HuH-7.5 (cell line): Measurements from ENCODE around the gene ROPN1B.

Experiments used
- DNase-seq: peaks from one replicate; pipeline ENCODE4 v3.0.0; 2011; ENCODE audit warnings: low spot score

ROPN1B gene

DNA sequence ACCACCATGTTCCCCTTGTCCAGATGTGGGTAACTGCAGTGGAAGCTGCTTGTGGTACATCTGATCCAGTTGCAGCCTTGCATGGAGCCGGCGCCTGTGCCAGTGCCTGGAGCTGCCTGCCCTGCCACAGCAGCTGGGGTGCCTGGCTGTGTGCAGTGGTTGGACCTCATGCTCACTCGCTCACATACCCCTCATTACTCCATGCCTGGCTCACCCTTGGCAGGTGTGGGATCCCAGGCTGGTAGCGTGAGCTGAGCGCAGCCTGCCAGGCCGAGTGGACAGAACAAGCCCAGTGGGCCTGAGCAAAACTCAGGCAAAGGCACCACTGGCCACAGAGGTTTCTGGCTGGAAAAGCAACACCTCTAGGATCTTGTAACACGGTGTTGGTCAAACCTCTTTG lies 35.7 kb downstream of the ROPN1B start:
- no peak for DNase-seq

DNA sequence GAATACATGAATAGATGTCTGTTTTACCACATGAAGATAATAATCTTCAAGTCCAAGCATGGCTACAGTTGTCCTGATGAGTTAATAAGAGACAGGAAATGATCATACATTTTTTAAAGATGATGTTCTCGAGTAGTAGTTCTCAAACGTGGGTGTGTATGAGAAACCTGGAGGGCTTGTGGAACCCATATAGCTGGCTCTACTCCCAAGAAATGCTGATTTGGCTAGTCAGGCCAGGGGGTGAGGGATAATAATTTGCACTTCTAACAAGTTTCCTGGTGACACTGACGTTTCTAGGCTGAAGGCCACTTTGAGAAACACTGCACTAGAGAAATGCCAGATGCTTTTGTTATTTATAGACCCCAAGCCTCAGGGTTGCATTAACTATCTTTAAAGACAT lies 37.0 kb downstream of the ROPN1B start:
- DNase-seq = no peak

DNA sequence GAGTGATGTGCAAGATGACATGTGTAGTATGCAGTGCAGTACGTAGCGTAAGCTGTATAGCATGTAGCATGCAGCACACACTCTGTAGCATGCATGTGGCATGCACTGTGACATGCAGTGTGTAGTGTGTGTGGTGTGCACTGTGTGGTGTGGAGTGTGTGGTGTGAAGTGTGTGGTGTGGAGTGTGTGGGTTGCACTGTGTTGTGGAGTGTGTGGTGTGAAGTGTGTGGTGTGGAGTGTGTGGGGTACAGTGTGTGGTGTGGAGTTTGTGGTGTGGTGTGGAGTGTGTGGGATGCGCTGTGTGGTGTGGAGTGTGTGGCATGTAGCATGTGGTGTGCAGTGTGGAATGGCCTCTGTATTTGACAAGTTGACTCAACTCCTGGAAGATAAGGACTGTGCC lies 39.2 kb downstream of the ROPN1B start:
- no peak for DNase-seq

DNA sequence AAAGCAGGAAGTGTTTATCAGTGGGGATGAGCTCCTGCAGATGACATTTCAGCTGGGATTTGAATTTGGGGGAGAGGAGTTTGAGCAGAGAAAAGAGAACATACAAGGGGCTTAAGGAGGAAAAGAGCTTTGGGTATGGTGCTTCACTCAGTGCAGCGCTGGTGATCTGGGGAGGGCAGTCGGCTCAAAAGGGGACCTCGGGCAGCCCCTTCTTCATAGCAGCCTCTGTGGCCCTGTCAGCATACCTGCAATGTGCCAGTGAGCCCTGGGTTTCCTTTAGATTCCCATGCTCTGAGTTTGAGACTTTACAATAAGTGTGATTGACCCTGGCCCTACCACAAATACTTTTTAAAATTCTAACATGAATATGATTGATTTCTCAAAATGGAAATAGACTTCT lies 40.2 kb downstream of the ROPN1B start:
- no peak for DNase-seq

DNA sequence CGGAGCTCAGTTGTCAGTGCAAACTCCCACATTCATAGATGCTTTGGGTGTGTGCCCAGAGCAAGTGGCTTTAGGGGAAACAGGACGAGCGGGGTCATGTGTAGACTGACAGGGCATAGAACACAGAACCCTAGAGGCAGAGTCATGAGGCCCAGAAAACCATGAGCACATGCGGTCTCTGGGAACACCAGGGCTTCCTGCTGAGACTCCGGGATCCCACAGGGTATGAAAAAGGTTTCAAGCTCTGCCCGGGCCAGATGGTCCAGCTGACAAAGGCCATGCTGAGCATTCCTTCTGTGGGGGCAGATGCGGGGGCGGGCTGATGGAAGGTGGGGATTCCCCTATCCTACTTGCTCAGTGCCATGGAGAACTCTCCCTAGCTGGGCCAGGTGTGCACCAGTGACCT lies 44.8 kb downstream of the ROPN1B start:
- DNase-seq = no peak

DNA sequence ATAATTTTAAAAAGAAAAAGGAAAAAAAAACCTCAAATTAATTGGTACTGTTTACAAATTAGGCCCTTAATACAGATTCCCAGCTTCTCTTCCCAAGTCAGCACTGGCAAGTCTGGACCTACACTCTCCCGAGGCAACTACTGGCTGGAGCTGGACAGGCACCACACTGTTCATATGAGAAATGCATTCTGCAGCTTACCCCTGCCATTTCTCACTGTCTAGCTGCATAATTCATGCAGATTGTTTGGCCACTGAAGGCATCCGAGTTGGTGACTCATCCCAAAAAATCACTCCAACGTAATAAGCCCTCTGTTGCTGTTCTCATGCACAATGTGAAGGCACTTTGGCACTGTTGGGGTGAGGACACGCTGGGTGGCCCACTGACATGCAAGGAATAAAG lies 45.3 kb downstream of the ROPN1B start:
- no peak for DNase-seq

DNA sequence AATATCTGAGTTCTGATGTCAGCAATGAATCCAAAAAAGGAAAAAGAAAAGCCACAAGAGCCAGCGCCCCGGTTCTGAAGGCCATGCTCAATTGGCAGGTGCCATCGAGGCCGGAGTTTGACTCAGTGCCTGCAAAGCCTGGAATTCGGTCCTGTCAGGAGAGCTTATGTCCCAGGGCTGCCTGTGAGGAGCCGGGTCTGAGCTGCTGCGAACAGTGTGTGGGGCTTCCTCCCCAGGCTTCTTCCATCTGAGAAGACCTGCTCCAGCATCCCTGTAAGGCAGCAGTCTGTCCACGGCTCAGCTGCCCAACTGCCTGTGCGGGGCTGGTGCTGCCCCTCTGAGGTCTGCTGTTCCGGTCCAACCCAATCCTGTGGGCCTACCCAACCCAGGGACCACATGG lies 46.1 kb downstream of the ROPN1B start:
- no peak for DNase-seq

DNA sequence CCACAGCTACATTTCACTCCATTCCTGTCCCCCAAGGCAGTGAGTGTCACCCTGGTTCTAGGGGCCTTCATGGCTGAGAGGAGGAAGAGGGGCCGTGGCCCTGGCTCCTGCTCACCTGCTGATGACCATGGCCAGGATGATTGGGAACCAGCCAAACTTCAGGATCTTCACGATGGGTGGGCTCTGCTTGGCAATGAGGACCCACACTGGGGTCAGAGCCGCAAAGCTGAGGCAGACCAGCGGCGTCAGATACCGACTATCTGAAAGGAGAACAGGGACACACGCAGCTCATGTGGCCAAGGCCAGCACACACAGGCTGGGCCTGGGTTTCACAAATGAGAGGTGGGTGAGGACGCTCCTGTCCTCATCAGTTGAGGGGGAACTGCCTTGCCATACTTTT lies 47.6 kb downstream of the ROPN1B start:
- DNase-seq = no peak

DNA sequence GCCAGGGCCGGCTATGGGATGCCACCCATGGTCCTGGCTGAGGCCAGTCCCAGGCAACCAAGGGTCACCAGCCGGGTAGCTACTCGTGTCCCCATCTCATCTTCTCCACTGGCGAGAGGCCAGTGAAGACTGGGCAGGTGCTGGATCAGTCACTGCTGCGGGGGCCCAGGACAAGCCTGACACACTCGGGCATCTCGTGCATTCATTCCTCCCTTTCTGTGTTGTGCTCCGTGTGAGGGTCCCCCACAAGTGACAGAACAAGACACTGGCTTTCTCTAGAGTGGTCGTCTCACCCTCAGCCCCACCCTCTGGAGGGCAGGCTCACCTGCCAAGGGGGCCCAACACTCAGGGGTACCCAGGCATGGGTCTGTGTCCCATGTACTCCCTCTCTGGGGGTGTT lies 48.4 kb downstream of the ROPN1B start:
- no peak for DNase-seq

DNA sequence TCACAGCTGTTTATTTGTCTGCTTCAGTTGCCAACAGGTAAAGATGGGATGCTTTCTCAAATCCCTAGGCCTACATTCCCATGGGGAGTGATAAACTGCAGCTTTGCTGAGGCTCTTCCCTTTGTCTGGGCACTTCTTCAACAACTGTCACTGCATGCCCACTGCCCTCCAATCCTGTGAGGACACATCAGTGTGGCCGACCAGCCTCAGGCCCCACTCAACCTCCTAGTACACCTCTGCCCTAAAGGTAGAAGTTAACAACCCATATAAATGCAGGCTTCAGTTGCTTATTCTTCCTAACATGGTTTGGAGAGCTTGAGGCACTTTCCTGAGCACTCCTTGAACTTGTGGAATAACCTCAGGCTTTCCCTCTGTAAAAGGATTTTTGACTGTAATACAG lies 49.6 kb downstream of the ROPN1B start:
- DNase-seq = no peak

DNA sequence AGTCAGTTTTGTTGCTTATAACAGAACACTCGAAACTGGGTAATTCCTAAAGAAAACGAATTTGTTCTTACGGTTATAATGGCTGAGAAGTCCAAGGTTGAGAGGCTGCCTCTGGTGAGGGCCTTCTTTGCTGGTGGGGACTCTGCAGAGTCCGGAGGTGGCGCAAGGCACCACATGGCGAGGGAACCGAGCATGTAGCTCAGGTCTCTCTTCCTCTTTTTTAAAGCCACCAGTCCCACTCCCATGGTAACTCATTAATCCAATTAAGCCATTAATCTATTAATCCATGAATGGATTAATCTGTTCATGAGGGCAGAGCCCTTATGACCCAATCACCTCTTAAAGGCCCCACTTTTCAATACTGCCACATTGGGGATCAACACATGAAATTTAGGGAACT lies 50.0 kb downstream of the ROPN1B start:
- DNase-seq = no peak

DNA sequence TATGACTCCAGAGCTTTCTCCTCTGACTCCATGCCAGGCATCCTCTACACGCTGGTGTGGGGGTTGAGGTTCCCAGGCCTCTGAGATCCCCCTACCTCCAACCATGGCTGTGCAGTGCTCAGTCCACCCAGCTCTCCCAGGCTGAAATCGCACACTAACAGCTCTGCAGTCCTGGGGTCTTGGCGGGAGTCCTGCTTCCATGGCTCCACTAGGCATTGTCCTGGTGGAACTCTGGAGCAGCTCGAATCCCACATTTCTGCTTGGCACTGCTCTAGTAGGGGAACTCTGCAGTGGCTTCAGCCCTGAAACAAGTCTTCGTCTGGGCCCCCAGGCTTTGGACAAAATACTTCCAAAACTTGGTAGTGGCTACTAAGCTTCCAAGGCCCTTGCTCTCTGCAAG lies 50.7 kb downstream of the ROPN1B start:
- DNase-seq = no peak

DNA sequence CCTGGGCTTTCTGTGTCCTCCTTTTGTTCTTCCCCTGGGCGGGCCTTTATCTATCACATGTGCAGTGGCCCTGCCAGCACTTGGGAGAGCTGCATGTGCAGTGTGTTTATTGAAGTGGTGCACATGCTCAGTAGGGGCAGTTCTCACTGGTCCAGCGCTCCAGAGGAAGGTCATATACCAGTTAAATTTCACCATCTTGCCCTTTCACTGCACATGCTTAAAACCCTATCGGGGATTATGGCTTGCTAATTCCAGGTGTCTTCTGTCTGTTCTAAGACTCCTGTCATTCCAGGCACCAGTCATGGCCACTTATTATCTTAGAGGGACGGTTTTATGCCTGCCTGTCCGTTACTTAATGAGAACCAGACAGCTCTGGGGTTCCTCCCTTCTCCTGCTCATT lies 52.2 kb downstream of the ROPN1B start:
- no peak for DNase-seq

DNA sequence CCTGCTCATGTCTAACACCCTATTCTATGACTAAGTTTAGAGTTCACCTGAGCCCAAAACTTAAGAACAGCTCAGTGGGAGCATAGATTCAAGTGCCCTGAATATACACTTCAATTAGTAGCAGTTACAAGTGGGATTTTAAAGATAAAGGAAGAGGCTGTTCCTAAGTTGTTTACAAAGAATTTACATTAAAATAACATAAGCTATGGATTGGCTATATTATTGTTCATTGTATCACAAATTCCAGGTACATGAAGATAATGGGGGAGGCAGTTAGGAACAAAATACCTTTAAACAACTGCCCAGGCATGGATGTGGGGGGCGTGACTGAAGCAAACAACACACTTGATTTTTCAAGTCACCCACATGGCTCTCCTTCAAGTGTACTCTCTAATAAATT lies 52.7 kb downstream of the ROPN1B start:
- no peak for DNase-seq

DNA sequence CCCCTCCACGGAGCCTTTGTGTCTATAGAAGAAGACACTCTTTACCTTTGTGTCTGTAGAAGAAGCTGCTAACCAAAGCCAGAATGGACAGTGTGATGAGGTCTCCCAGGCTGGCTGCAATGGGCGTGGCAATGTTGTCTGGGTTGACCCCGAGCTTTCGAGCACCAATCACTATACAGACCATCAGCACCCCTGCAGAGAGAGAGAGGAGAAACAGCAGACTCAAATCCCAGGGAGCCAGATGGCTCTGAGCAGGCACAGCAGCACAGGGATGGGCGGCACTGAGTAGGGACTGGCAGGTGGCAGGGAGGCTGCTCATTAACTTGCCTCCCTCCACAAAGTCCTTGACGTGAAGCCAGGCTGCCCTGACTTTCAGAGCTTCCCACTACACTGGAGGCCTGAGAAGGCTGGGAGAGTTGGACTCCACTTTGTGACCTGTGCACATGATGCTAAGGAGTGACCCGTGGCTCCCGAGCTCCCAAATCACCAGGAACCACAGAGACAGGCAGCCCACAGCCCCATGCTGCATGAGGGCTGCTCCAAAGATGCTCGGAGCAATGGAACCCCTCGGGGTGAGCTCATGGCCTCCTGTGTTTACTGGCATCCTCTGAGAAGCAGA lies 53.9 kb downstream of the ROPN1B start:
- no peak for DNase-seq

DNA sequence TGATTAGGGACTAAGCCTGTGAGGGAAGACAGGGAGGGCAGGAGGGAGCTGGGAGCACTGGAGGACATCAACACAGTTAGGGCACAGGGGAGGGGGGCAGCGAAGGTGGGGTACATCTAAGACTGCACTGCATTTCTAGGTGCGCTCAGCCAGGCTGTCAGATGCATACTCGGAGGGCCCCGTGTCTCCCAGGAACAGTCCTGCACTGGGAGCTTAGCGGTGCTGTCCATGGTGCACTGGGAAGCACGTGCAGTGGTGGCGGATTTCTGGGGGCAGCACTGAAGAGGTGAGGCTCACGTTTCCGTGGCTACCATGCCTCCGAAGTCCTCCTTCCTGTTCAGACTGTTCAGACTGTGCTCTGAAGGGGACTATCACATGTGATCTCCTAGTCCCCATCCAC lies 54.4 kb downstream of the ROPN1B start:
- DNase-seq = no peak

DNA sequence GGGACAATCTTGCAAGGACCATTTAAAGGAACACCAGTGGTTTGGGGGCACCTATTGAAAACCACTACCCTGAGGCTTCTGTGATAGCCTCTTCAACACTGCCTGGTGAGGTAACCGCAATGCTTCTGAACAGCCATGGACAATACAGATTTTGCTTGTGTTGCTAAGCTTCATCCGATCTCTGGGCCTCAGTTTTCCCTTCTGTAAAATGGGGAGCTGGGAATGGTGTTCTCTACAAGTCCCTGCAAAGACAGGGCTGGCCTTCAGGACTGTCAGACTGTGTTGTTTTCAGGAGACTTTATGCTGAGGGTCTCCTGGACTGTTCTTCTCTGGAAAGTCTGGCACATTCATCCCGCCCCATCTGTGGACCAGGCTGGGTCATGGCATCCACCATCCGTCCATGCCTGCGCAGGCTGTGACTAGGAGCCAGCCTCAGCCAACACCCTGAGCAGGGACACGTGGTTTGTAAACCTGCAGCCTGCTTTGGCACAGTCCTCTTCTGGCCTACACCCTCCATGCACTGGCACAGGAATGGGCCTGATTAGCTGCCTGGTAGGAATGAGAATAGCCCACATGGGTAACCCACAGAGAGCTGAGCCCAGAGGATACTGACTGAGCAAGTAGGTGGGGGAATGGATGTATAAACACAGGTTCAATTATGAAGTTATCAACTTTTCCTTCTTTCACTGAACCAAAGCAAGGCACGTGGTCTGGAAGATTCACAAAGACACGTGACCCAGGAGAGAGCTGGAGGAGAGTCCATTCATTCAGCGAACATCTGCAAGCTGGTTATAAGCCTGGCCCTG lies 55.3 kb downstream of the ROPN1B start:
- DNase-seq = no peak

DNA sequence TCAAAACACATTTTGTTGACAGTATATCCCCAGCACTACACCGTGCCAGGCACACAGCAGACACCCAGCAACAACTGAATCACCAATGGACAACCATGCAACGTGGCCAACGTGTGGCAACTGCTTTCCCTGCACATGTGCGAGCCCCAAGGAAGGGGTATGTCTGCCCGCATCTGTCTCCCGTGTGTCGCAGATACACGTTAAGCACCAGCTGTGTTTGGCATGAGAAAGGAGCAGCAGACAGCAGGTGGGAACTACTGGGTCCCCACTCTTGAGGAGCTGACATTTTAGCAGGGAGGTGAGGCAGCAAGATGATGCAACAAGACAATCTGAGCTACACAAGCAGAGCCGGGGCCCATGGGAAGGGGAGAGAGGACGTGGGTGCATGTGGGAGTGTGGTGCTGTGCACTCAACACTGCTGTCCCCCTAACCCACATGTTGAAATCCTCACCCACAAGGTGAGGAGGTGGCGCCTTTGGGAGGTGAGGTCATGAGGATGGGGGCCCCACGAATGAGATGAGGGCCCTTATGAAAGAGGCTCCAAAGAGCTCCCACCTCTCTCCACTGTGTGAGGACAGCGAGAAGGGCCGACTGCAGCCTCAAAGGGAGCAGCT lies 56.2 kb downstream of the ROPN1B start:
- no peak for DNase-seq

DNA sequence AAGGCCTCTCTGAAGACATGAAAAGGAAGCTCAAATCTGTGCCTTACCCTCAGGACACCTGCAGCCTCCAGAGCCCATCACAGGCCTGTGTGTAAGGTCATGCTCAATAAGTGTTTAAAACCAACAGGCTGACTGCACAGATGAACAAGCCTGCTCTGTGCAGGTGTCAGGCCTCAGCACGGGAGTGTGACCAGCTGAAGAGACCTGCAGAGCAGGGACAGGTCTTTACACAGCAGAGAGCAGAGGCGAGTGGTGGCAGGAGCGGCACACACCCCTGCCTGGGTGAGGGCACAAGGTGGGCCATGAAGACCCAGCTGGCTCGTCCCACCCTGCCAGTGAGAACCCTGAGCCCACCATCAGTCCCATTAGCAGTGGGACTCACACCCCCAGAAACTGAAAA lies 56.9 kb downstream of the ROPN1B start:
- DNase-seq = no peak

DNA sequence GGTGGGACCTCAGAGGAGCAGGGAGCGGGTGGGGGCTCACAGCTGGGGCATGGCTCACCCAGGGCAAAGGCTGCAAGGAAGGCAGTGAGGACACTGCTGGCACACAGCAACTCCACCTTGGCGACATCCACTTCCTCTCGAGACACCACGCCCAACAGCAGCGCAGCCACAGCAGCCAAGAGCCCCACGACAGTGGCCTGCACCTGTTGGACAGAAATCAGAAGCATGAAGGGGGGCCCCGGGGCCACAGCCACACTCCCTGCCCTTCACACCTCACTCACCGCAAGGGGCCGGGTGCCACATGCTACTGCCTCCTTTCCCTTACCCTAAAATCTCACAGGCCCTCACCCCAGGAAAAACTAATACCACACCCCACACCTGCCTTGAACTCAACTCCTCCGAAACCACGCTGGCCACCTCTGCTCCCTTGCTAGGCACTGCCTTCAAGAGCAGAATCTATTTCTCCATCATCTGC lies 57.3 kb downstream of the ROPN1B start:
- no peak for DNase-seq

DNA sequence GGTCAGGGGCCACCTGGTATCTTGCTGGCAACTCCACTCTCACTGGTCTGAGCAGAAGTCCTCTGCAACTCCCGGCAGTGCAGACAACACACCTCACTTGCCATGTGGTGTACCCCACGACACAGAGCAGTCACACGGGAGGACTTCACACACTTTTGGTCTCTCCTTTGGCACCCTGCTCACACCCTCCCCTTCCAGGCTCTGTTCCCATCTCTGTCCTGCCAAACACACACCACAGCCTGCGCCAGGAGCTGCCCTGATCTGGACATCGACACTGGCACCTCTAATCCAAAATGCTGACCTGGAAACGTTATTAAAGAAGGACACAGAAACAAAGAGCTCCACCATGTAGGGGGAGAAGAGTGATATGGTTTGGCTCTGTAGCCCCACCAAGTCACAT lies 57.8 kb downstream of the ROPN1B start:
- DNase-seq = no peak

DNA sequence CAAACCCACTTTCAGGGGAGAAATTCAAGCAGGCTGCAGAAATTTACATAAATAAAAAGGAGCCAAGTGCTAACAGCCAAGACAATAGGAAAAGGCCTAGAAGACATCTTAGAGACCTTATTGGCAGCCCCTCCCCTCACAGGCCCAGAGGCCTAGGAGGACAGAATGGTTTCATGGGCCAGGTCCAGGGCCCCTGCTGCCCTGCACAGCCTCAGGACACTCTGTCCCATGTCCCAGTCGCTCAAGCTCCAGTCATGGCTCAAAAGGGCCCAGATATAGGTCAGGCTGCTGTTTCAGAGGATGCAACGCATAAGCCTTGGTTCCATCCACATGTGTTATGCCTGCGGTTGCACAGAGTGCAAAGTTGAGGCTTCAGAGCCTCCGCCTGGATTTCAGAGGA lies 59.1 kb downstream of the ROPN1B start:
- DNase-seq = no peak

DNA sequence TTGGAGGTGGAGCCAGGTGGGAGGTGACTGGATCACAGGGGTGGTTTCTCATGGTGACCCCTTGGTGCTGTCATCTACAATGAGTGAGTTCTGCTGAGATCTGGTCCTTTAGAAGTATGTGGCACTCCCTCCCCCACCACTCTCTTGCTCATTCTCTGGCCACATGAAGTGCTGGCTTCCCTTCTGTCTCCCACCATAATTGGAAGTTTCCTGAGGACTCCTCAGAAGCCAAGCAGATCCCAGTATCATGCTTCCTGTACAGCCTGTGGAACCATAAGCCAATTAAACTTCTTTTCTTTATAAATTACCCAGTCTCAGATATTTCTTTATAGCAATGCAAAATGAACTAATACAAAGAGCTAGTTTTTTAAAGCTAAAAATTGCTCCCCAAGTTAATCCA lies 60.3 kb downstream of the ROPN1B start:
- DNase-seq = no peak

DNA sequence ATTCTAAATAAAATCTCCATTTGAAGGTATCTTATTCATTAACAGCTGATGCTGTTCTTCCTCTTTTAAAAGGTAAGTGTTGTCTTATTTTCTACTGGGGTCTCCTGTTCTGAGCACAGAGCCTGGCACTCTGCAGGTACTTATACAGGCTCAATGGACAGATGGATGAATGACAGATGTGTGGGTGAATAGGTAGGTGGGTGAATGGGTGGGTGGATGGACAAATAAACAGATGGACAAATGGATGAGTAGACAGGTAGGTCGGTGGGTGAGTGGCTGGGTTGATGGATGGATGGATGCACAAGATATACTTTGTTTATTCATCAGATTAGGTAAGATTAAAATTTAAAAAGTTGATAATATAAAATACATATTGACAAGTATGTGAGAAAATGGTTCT lies 61.5 kb downstream of the ROPN1B start:
- DNase-seq = no peak
